HEK293 (cell line): Measurements from ENCODE around the gene SMURF2.

Source experiments
- BCL11B ChIP-seq: fragments of 450-650 bp; formaldehyde crosslinking; IDR thresholded peaks from 2 replicates; pipeline ENCODE4 v1.5.1; 2016; ENCODE audit warnings: low read depth, missing biosample characterization, missing genetic modification characterization
- GLIS1 ChIP-seq: fragments of 450-650 bp; formaldehyde crosslinking; IDR thresholded peaks from 2 replicates; pipeline ENCODE4 v1.5.1; 2016; ENCODE audit warnings: missing biosample characterization, missing genetic modification characterization
- INSM2 ChIP-seq: fragments of 450-650 bp; formaldehyde crosslinking; IDR thresholded peaks from 2 replicates; pipeline ENCODE4 v1.5.1; 2016; ENCODE audit warnings: missing biosample characterization, missing genetic modification characterization
- PRDM10 ChIP-seq: fragments of 450-650 bp; formaldehyde crosslinking; IDR thresholded peaks from 2 replicates; pipeline ENCODE4 v1.5.1; 2016; ENCODE audit warnings: missing biosample characterization, missing genetic modification characterization
- PRDM6 ChIP-seq: fragments of 450-650 bp; formaldehyde crosslinking; IDR thresholded peaks from 2 replicates; pipeline ENCODE4 v1.5.1; 2017; ENCODE audit warnings: missing biosample characterization, missing genetic modification characterization
- SP3 ChIP-seq: fragments of 450-650 bp; formaldehyde crosslinking; IDR thresholded peaks from 2 replicates; pipeline ENCODE4 v1.5.1; 2016; ENCODE audit warnings: missing biosample characterization, missing genetic modification characterization
- SP7 ChIP-seq: fragments of 450-650 bp; formaldehyde crosslinking; IDR thresholded peaks from 2 replicates; pipeline ENCODE4 v1.5.1; 2016; ENCODE audit warnings: missing biosample characterization, missing genetic modification characterization
- TSHZ1 ChIP-seq: fragments of 450-650 bp; formaldehyde crosslinking; IDR thresholded peaks from 2 replicates; pipeline ENCODE4 v1.5.1; 2016; ENCODE audit warnings: missing biosample characterization, missing genetic modification characterization, borderline replicate concordance
- ZBTB17 ChIP-seq: fragments of 450-650 bp; formaldehyde crosslinking; IDR thresholded peaks from 2 replicates; pipeline ENCODE4 v1.5.1; 2016; ENCODE audit warnings: missing biosample characterization, missing genetic modification characterization
- ZBTB21 ChIP-seq: fragments of 450-650 bp; formaldehyde crosslinking; IDR thresholded peaks from 2 replicates; pipeline ENCODE4 v1.5.1; 2017; ENCODE audit warnings: missing biosample characterization, missing genetic modification characterization
- ZFP69B ChIP-seq: fragments of 450-650 bp; formaldehyde crosslinking; IDR thresholded peaks from 2 replicates; pipeline ENCODE4 v1.5.1; 2016; ENCODE audit warnings: missing biosample characterization, missing genetic modification characterization
- ZIC2 ChIP-seq: fragments of 450-650 bp; formaldehyde crosslinking; IDR thresholded peaks from 2 replicates; pipeline ENCODE4 v1.5.1; 2016; ENCODE audit warnings: missing biosample characterization, missing genetic modification characterization
- ZNF112 ChIP-seq: fragments of 450-650 bp; formaldehyde crosslinking; IDR thresholded peaks from 2 replicates; pipeline ENCODE4 v1.5.0; 2017; ENCODE audit warnings: missing biosample characterization, missing genetic modification characterization
- ZNF121 ChIP-seq: fragments of 450-650 bp; formaldehyde crosslinking; IDR thresholded peaks from 2 replicates; pipeline ENCODE4 v1.5.1; 2016; ENCODE audit warnings: missing biosample characterization, missing genetic modification characterization
- ZNF2 ChIP-seq: fragments of 450-650 bp; formaldehyde crosslinking; IDR thresholded peaks from 2 replicates; pipeline ENCODE4 v1.5.1; 2016; ENCODE audit warnings: missing biosample characterization, missing genetic modification characterization
- ZNF280C ChIP-seq: fragments of 450-650 bp; formaldehyde crosslinking; IDR thresholded peaks from 2 replicates; pipeline ENCODE4 v1.5.1; 2016; ENCODE audit warnings: missing biosample characterization, missing genetic modification characterization
- ZNF311 ChIP-seq: fragments of 450-650 bp; formaldehyde crosslinking; IDR thresholded peaks from 2 replicates; pipeline ENCODE4 v1.5.1; 2017; ENCODE audit warnings: missing biosample characterization, missing genetic modification characterization, borderline replicate concordance
- ZNF335 ChIP-seq: fragments of 450-650 bp; formaldehyde crosslinking; conservative IDR thresholded peaks from 2 replicates; pipeline ENCODE4 v1.5.1; 2016; ENCODE audit warnings: missing biosample characterization, missing genetic modification characterization
- ZNF366 ChIP-seq: fragments of 450-650 bp; formaldehyde crosslinking; conservative IDR thresholded peaks from 2 replicates; pipeline ENCODE4 v1.5.1; 2016; ENCODE audit warnings: missing biosample characterization, missing genetic modification characterization
- ZNF398 ChIP-seq: fragments of 450-650 bp; formaldehyde crosslinking; IDR thresholded peaks from 2 replicates; pipeline ENCODE4 v1.5.1; 2017; ENCODE audit warnings: missing biosample characterization, missing genetic modification characterization
- ZNF501 ChIP-seq: fragments of 450-650 bp; formaldehyde crosslinking; IDR thresholded peaks from 2 replicates; pipeline ENCODE4 v1.5.1; 2016; ENCODE audit warnings: missing biosample characterization, missing genetic modification characterization
- ZNF561 ChIP-seq: fragments of 450-650 bp; IDR thresholded peaks from 2 replicates; pipeline ENCODE4 v1.5.1; 2018; ENCODE audit warnings: missing biosample characterization, missing genetic modification characterization, borderline replicate concordance
- ZNF571 ChIP-seq: fragments of 450-650 bp; formaldehyde crosslinking; IDR thresholded peaks from 2 replicates; pipeline ENCODE4 v1.5.0; 2017; ENCODE audit warnings: missing biosample characterization, missing genetic modification characterization
- ZNF600 ChIP-seq: fragments of 450-650 bp; formaldehyde crosslinking; IDR thresholded peaks from 2 replicates; pipeline ENCODE4 v1.5.1; 2016; ENCODE audit warnings: missing biosample characterization, missing genetic modification characterization
- ZNF621 ChIP-seq: fragments of 450-650 bp; formaldehyde crosslinking; IDR thresholded peaks from 2 replicates; pipeline ENCODE4 v1.5.1; 2017; ENCODE audit warnings: missing biosample characterization, missing genetic modification characterization

SMURF2 gene

GRCh38 chr17:64496786-64497564 lies 165.1 kb downstream of the SMURF2 start, which contains the start of gene POLG2 (continued):
- TF ChIP-seq PRDM10 = peak; percentile 48; the same call in 1 of the 2 replicates
- TF ChIP-seq ZIC2 (tag by site-specific recombination) = no peak
- TF ChIP-seq SP7 (tag by site-specific recombination) = peak; percentile 45; the same call in 1 of the 2 replicates
- no peak for TF ChIP-seq ZNF571 (tag by site-specific recombination)
- TF ChIP-seq ZNF621 (tag by site-specific recombination) = no peak
- TF ChIP-seq ZNF561 = 0 out of 2 replicates have a peak, but pooled peaks have one; percentile 40
- no peak for TF ChIP-seq ZNF311
- no peak for TF ChIP-seq ZNF112 (tag by site-specific recombination)
- no peak for TF ChIP-seq ZNF280C (tag by site-specific recombination)
- TF ChIP-seq ZNF335 (tag by site-specific recombination) = peak; percentile 81
- TF ChIP-seq TSHZ1 (tag by site-specific recombination) = no peak
- peak; percentile 44 for TF ChIP-seq ZNF366
- no peak for TF ChIP-seq ZNF398
- TF ChIP-seq ZNF501 = peak; percentile 76
- TF ChIP-seq PRDM6 = peak; percentile 70
- TF ChIP-seq INSM2 (tag by site-specific recombination) = no peak
- TF ChIP-seq ZNF121 = no peak
- TF ChIP-seq ZFP69B = 0 out of 2 replicates have a peak, but pooled peaks have one; percentile 44
- TF ChIP-seq ZNF600 (tag by site-specific recombination) = no peak; the same call in 1 of the 2 replicates
- no peak for TF ChIP-seq BCL11B (tag by site-specific recombination)
- no peak for TF ChIP-seq ZBTB21 (tag by site-specific recombination)
- TF ChIP-seq ZBTB17 = peak; percentile 45
- peak; percentile 7; the same call in 1 of the 2 replicates for TF ChIP-seq GLIS1
- peak; percentile 78 for TF ChIP-seq SP3 (tag by site-specific recombination)
- TF ChIP-seq ZNF2 (tag by site-specific recombination) = peak; percentile 55
